H9 (cell line): ENCODE results near the gene TENM3. TPM values are rescaled to one million over a fixed set of nuclear protein-coding genes. Genes with fewer than 3 reads are reported as not detected.

Source experiments
- DNase-seq: peaks from one replicate; pipeline ENCODE4 v3.0.0-alpha.2; 2017
- H2AFZ ChIP-seq: one replicate; pipeline ENCODE4 v1.6.1; 2013; ENCODE audit warnings: mild to moderate bottlenecking, low read length, control low read depth, moderate library complexity
- H2AK5ac ChIP-seq: 2 replicates; pipeline ENCODE4 v1.6.1; 2013; ENCODE audit warnings: low read length, control low read depth, mixed read lengths; ENCODE audit not compliant: insufficient read length
- H2BK120ac ChIP-seq: one replicate; pipeline ENCODE4 v1.6.1; 2013; ENCODE audit warnings: low read depth, mild to moderate bottlenecking, low read length, control low read depth, inconsistent platforms; ENCODE audit not compliant: poor library complexity, severe bottlenecking
- H2BK12ac ChIP-seq: 2 replicates; pipeline ENCODE4 v1.6.1; 2013; ENCODE audit warnings: low read length, control low read depth, mixed read lengths, low read depth; ENCODE audit not compliant: insufficient read length
- H2BK15ac ChIP-seq: 2 replicates; pipeline ENCODE4 v1.6.1; 2013; ENCODE audit warnings: low read depth, low read length, control low read depth
- H2BK20ac ChIP-seq: one replicate; pipeline ENCODE4 v1.6.1; 2013; ENCODE audit warnings: low read depth, mild to moderate bottlenecking, low read length, control low read depth, inconsistent platforms; ENCODE audit not compliant: poor library complexity, severe bottlenecking
- H2BK5ac ChIP-seq: 2 replicates; pipeline ENCODE4 v1.6.1; 2013; ENCODE audit warnings: low read length, control low read depth, mixed read lengths; ENCODE audit not compliant: insufficient read length
- H3K14ac ChIP-seq: 2 replicates; pipeline ENCODE4 v1.6.1; 2013; ENCODE audit warnings: low read length, control low read depth; ENCODE audit not compliant: insufficient read depth
- H3K18ac ChIP-seq: 2 replicates; pipeline ENCODE4 v1.6.1; 2013; ENCODE audit warnings: low read depth, mild to moderate bottlenecking, mixed read lengths, low read length, control low read depth; ENCODE audit not compliant: insufficient read length
- H3K23ac ChIP-seq: 2 replicates; pipeline ENCODE4 v1.6.1; 2013; ENCODE audit warnings: low read length, control low read depth, mixed read lengths, low read depth; ENCODE audit not compliant: insufficient read length
- H3K23me2 ChIP-seq: 2 replicates; pipeline ENCODE4 v1.6.1; 2013; ENCODE audit warnings: low read depth, mild to moderate bottlenecking, mixed read lengths, low read length, control low read depth; ENCODE audit not compliant: insufficient read length, poor library complexity, severe bottlenecking
- H3K27ac ChIP-seq: 2 replicates; pipeline ENCODE4 v1.5.1; 2013; ENCODE audit warnings: low read length, control low read depth, mixed read lengths, low read depth; ENCODE audit not compliant: insufficient read length
- H3K27me3 ChIP-seq: 2 replicates; pipeline ENCODE4 v1.6.1; 2013; ENCODE audit warnings: low read length, control low read depth, inconsistent platforms; ENCODE audit not compliant: insufficient read depth
- H3K4ac ChIP-seq: 2 replicates; pipeline ENCODE4 v1.6.1; 2013; ENCODE audit warnings: low read depth, mild to moderate bottlenecking, control low read depth, inconsistent platforms, low read length, moderate library complexity
- H3K4me1 ChIP-seq: 2 replicates; pipeline ENCODE4 v1.6.1; 2013; ENCODE audit warnings: low read length, control low read depth, inconsistent platforms; ENCODE audit not compliant: insufficient read depth
- H3K4me2 ChIP-seq: 2 replicates; pipeline ENCODE4 v1.6.1; 2013; ENCODE audit warnings: low read length, control low read depth, mixed read lengths; ENCODE audit not compliant: insufficient read length, insufficient read depth
- H3K56ac ChIP-seq: 2 replicates; pipeline ENCODE4 v1.6.1; 2013; ENCODE audit warnings: low read depth, mild to moderate bottlenecking, mixed read lengths, low read length, control low read depth; ENCODE audit not compliant: insufficient read length
- H3K79me1 ChIP-seq: 2 replicates; pipeline ENCODE4 v1.6.1; 2013; ENCODE audit warnings: low read depth, mild to moderate bottlenecking, moderate library complexity, low read length, control low read depth, inconsistent platforms; ENCODE audit not compliant: insufficient read depth, poor library complexity, severe bottlenecking
- H3K79me2 ChIP-seq: 2 replicates; pipeline ENCODE4 v1.6.1; 2013; ENCODE audit warnings: low read length, control low read depth, inconsistent platforms; ENCODE audit not compliant: insufficient read depth
- H3K9ac ChIP-seq: 2 replicates; pipeline ENCODE4 v1.6.1; 2013; ENCODE audit warnings: low read length, control low read depth, mixed read lengths; ENCODE audit not compliant: insufficient read length; ENCODE audit errors: extremely low read depth
- H3K9me3 ChIP-seq: one replicate; pipeline ENCODE4 v1.6.1; 2013; ENCODE audit warnings: low read depth, low read length, inconsistent platforms; ENCODE audit not compliant: control insufficient read depth
- H3T11ph ChIP-seq: one replicate; pipeline ENCODE4 v1.6.1; 2013; ENCODE audit warnings: mild to moderate bottlenecking, low read length, control low read depth, inconsistent platforms
- H4K20me1 ChIP-seq: one replicate; pipeline ENCODE4 v1.6.1; 2013; ENCODE audit not compliant: control insufficient read depth, insufficient read length, insufficient read depth
- H4K5ac ChIP-seq: 2 replicates; pipeline ENCODE4 v1.6.1; 2013; ENCODE audit warnings: low read depth, mild to moderate bottlenecking, mixed read lengths, low read length, control low read depth; ENCODE audit not compliant: insufficient read length
- H4K8ac ChIP-seq: replicated peaks from 2 replicates; pipeline ENCODE4 v1.6.1; 2013; ENCODE audit warnings: low read length, control low read depth, mixed read lengths, low read depth; ENCODE audit not compliant: insufficient read length
- H4K91ac ChIP-seq: 2 replicates; pipeline ENCODE4 v1.6.1; 2013; ENCODE audit warnings: low read depth, mild to moderate bottlenecking, moderate library complexity, mixed read lengths, low read length, control low read depth; ENCODE audit not compliant: insufficient read length
- H3K27ac Mint-ChIP-seq, 3 experiments: 2 replicates in 2 of 3; 3 replicates in 1 of 3; pipeline ENCODE4 v1.8.0; 2020 to 2021; ENCODE audit warnings: mixed read lengths in 3 of 3, mild to moderate bottlenecking in 1 of 3, moderate library complexity in 1 of 3
- H3K27me3 Mint-ChIP-seq: 2 replicates; pipeline ENCODE4 v1.8.0; 2021; ENCODE audit warnings: low read depth, mild to moderate bottlenecking, moderate library complexity, mixed read lengths
- H3K36me3 Mint-ChIP-seq, 3 experiments: 2 replicates in 2 of 3; 3 replicates in 1 of 3; pipeline ENCODE4 v1.8.0; 2020 to 2021; ENCODE audit warnings: low read depth in 3 of 3, mixed read lengths in 3 of 3; ENCODE audit not compliant: insufficient read depth in 1 of 3
- H3K4me1 Mint-ChIP-seq, 2 experiments: 2 replicates each; pipeline ENCODE4 v1.8.0; 2020; ENCODE audit warnings: mixed read lengths in 2 of 2
- H3K4me3 Mint-ChIP-seq, 2 experiments: 2 replicates in 1 of 2; 3 replicates in 1 of 2; pipeline ENCODE4 v1.8.0; 2020 to 2021; ENCODE audit warnings: mild to moderate bottlenecking in 2 of 2, mixed read lengths in 2 of 2, moderate library complexity in 1 of 2
- H3K9me3 Mint-ChIP-seq, 2 experiments: 2 replicates in 1 of 2; 3 replicates in 1 of 2; pipeline ENCODE4 v1.8.0; 2020; ENCODE audit warnings: mild to moderate bottlenecking in 2 of 2, mixed read lengths in 2 of 2, moderate library complexity in 1 of 2
- WGBS: extraction: QIAGEN DNeasy Blood & Tissue Kit; methylation state at CpG from one replicate; pipeline ENCODE4 v1.1.7; 2013; ENCODE audit warnings: missing lambda C conversion rate, low lambda C conversion rate, mixed read lengths; ENCODE audit not compliant: insufficient read length; ENCODE audit errors: extremely low coverage; 5-methylcytosine and 5-hydroxymethylcytosine counted together
- total RNA-seq: library from RNA; stranded (reverse); gene quantifications from 2 replicates; pipeline ENCODE4 v1.2.1, GENCODE V29; 2021
- TF ChIP-seq, protein P1 (sequence below): fragments of 200-600 bp; sonication (generic); conservative IDR thresholded peaks from 3 replicates; pipeline ENCODE4 v1.8.0; 2021; ENCODE audit warnings: antibody characterized with exemption, mild to moderate bottlenecking

Gene TENM3
- total RNA-seq, 1 experiment from 2014 or later = 49.6 TPM

DNA sequence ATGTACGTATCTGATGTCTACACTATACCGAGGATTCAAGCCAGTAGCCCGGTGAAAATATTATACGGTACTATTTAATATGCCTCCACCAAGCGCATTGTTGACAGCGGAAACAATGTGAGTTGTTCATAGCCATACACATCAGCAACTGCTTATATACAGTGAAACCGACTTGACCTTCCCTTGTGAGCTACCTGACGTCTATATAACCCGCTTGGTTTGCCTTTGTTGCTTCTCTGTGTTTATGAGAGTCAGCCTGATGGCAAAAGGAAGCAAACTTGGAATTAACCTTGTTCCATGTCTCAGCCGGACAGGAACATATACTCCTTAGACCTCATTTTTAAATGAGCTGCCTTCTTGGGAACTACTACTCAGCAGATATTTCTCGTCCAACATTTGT, 462.2 kb downstream of the TENM3 start:
- H3K18ac ChIP-seq = no peak overlapping the region
- no peak overlapping the region for H3K9ac ChIP-seq
- Mint-ChIP-seq H3K27me3 (no peaks in the 10 kb centered on the region), H3K36me3 (peaks cover 5 to 13% (median 10%) of the 10 kb centered on the region in 3 experiments; a peak in 6 of 7 replicates), H3K9me3 (peaks cover 0 to 3% of the 10 kb centered on the region in 2 experiments; a peak in 1 of 5 replicates), H3K4me1 (peaks cover 2 to 5% of the 10 kb centered on the region in 2 experiments), H3K27ac (peak overlapping the region in 1 of 3 experiments; percentile 34; a peak in 1 of 7 replicates), H3K4me3 (no peak overlapping the region)
- no peaks in the 10 kb centered on the region for H4K20me1 ChIP-seq
- no peak overlapping the region for H3K14ac ChIP-seq
- H3K23ac ChIP-seq = no peak overlapping the region
- H3K56ac ChIP-seq = no peak overlapping the region
- no peaks in the 10 kb centered on the region for H3K23me2 ChIP-seq
- no CpG with 5 or more reads among the region's 11 CpGs for WGBS
- no peak overlapping the region for H3K27ac ChIP-seq
- H3K4me2 ChIP-seq = no peak overlapping the region
- H2BK120ac ChIP-seq = no peak overlapping the region
- H2BK15ac ChIP-seq = no peak overlapping the region
- no peak overlapping the region for H2BK5ac ChIP-seq
- TF ChIP-seq, protein P1, sequence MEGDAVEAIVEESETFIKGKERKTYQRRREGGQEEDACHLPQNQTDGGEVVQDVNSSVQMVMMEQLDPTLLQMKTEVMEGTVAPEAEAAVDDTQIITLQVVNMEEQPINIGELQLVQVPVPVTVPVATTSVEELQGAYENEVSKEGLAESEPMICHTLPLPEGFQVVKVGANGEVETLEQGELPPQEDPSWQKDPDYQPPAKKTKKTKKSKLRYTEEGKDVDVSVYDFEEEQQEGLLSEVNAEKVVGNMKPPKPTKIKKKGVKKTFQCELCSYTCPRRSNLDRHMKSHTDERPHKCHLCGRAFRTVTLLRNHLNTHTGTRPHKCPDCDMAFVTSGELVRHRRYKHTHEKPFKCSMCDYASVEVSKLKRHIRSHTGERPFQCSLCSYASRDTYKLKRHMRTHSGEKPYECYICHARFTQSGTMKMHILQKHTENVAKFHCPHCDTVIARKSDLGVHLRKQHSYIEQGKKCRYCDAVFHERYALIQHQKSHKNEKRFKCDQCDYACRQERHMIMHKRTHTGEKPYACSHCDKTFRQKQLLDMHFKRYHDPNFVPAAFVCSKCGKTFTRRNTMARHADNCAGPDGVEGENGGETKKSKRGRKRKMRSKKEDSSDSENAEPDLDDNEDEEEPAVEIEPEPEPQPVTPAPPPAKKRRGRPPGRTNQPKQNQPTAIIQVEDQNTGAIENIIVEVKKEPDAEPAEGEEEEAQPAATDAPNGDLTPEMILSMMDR = no peak
- no peaks in the 10 kb centered on the region for H3K79me2 ChIP-seq
- no peak overlapping the region for H3T11ph ChIP-seq
- H3K79me1 ChIP-seq = no peaks in the 10 kb centered on the region
- no peak overlapping the region for H4K91ac ChIP-seq
- H3K4me1 ChIP-seq = no peaks in the 10 kb centered on the region; the same call in 1 of the 2 replicates
- H3K4ac ChIP-seq = no peak overlapping the region
- H2BK20ac ChIP-seq = no peak overlapping the region
- H3K9me3 ChIP-seq = no peaks in the 10 kb centered on the region
- no peak overlapping the region for H2AFZ ChIP-seq
- no peak overlapping the region for H4K8ac ChIP-seq
- DNase-seq = no peak
- H2AK5ac ChIP-seq = no peak overlapping the region
- no peaks in the 10 kb centered on the region for H3K27me3 ChIP-seq
- no peak overlapping the region for H2BK12ac ChIP-seq
- no peak overlapping the region for H4K5ac ChIP-seq
